GM12892 (cell line): ENCODE results near the gene GANC.

Source experiments
- DNase-seq: peaks from one replicate; pipeline ENCODE4 v3.0.0; 2011; ENCODE audit not compliant: insufficient read length
- FAIRE-seq: peaks from 2 replicates; lab custom pipeline; 2011; peaks lifted over from hg19 to GRCh38; lab: Jason Lieb, UNC
- POLR2A ChIP-seq: IDR thresholded peaks from 2 replicates; pipeline ENCODE4 v1.6.1; 2011; ENCODE audit warnings: low read depth, low read length, control low read depth
- POLR2AphosphoS5 ChIP-seq: IDR thresholded peaks from 2 replicates; pipeline ENCODE4 v1.6.1; 2011; ENCODE audit warnings: low read depth, low read length, control low read depth
- TAF1 ChIP-seq: IDR thresholded peaks from 2 replicates; pipeline ENCODE4 v1.6.1; 2011; ENCODE audit warnings: low read depth, mild to moderate bottlenecking, control low read depth, low read length, borderline replicate concordance

GANC gene

GRCh38 chr15:42338500-42338899 lies 65.5 kb downstream of the GANC start:
- FAIRE-seq: no peak
- no peak for DNase-seq
- no peak for TF ChIP-seq TAF1
- no peak for TF ChIP-seq POLR2AphosphoS5
- TF ChIP-seq POLR2A: no peak

- DNase-seq (no peak), FAIRE-seq (no peak)
- TF ChIP-seq POLR2A (no peak), TAF1 (no peak), POLR2AphosphoS5 (no peak)
These were observed 70.7 kb downstream of the GANC start for GRCh38 chr15:42343596-42344232.

- FAIRE-seq (no peak), DNase-seq (no peak)
- TF ChIP-seq POLR2A (no peak), TAF1 (no peak), POLR2AphosphoS5 (no peak)
These were observed 71.8 kb downstream of the GANC start for GRCh38 chr15:42344763-42345162.

GRCh38 chr15:42345504-42345903 lies 72.5 kb downstream of the GANC start:
- DNase-seq: no peak
- TF ChIP-seq POLR2AphosphoS5 (no peak), POLR2A (no peak), TAF1 (no peak)
- no peak for FAIRE-seq

GRCh38 chr15:42348083-42348482 lies 75.1 kb downstream of the GANC start:
- no peak for DNase-seq
- TF ChIP-seq POLR2A (no peak), TAF1 (no peak), POLR2AphosphoS5 (no peak)
- no peak for FAIRE-seq

- DNase-seq (no peak), FAIRE-seq (no peak)
- no peak for TF ChIP-seq POLR2AphosphoS5
- no peak for TF ChIP-seq TAF1
- no peak for TF ChIP-seq POLR2A
These were observed 76.2 kb downstream of the GANC start for GRCh38 chr15:42349186-42349585.

- no peak for TF ChIP-seq TAF1
- no peak for FAIRE-seq
- no peak for DNase-seq
These were observed 79.4 kb downstream of the GANC start for GRCh38 chr15:42352401-42352800.

GRCh38 chr15:42353061-42353460 lies 80.1 kb downstream of the GANC start:
- no peak for DNase-seq
- TF ChIP-seq POLR2AphosphoS5 (no peak), POLR2A (no peak), TAF1 (no peak)
- FAIRE-seq: no peak

- DNase-seq (no peak), FAIRE-seq (no peak)
- TF ChIP-seq TAF1 (no peak), POLR2A (no peak), POLR2AphosphoS5 (no peak)
These were observed 81.8 kb downstream of the GANC start for GRCh38 chr15:42354824-42355223.

GRCh38 chr15:42355291-42355690 lies 82.3 kb downstream of the GANC start:
- TF ChIP-seq POLR2AphosphoS5: no peak
- TF ChIP-seq TAF1: no peak
- no peak for TF ChIP-seq POLR2A
- DNase-seq: no peak
- no peak for FAIRE-seq

- TF ChIP-seq POLR2AphosphoS5: no peak
- no peak for TF ChIP-seq TAF1
- no peak for TF ChIP-seq POLR2A
- DNase-seq (no peak), FAIRE-seq (no peak)
These were observed 83.8 kb downstream of the GANC start for GRCh38 chr15:42356851-42357250.

- DNase-seq (no peak), FAIRE-seq (no peak)
- TF ChIP-seq POLR2A (no peak), TAF1 (no peak), POLR2AphosphoS5 (no peak)
These were observed 85.1 kb downstream of the GANC start for GRCh38 chr15:42358141-42358540.
